HepG2 (cell line): Measurements from ENCODE around the gene HCRT. TPM values are rescaled to one million over a fixed set of nuclear protein-coding genes. Genes with fewer than 3 reads are reported as not detected.

Experiments
- BRCA1 ChIP-seq: sonication (generic); formaldehyde crosslinking; IDR thresholded peaks from 2 replicates; pipeline ENCODE4 v1.4.0; 2020; ENCODE audit warnings: missing genetic modification reagents
- EP300 ChIP-seq, 3 experiments: sonication (generic) in 1 of 3; formaldehyde crosslinking in 1 of 3; IDR thresholded peaks; 2 replicates each; pipeline versions ENCODE4 v1.5.1 to v1.6.1; 2011 to 2020; ENCODE audit warnings: low read depth in 2 of 3, low read length in 2 of 3, borderline replicate concordance in 1 of 3, improper control_type of control experiment in 1 of 3, mild to moderate bottlenecking in 1 of 3, missing genetic modification reagents in 1 of 3, moderate library complexity in 1 of 3
- STAT5B ChIP-seq: sonication (generic); formaldehyde crosslinking; IDR thresholded peaks from 2 replicates; pipeline ENCODE4 v1.4.0; 2020; ENCODE audit warnings: missing genetic modification reagents
- TBX2 ChIP-seq: sonication (generic); formaldehyde crosslinking; IDR thresholded peaks from 2 replicates; pipeline ENCODE4 v1.5.0; 2020; ENCODE audit warnings: missing genetic modification reagents, mild to moderate bottlenecking, borderline replicate concordance
- ZMYM4 ChIP-seq: sonication (generic); formaldehyde crosslinking; IDR thresholded peaks from 2 replicates; pipeline ENCODE4 v1.8.1; 2023; ENCODE audit warnings: mild to moderate bottlenecking, missing genetic modification reagents
- polyA plus RNA-seq, 8 experiments: library from polyadenylated mRNA; depleted of rRNA in 3 of 8; stranded (reverse) in 7 of 8; unstranded in 1 of 8; fragments of >200 nt; fragmentation: Illumina TruSeq in 4 of 8; extraction: Trizol in 4 of 8; gene quantifications; 2 replicates each; pipeline versions ENCODE4 v1.2.1 to v1.2.3, GENCODE V29; 2011 to 2016; ENCODE audit warnings: low read depth in 4 of 8, missing spikeins in 1 of 8, mixed read lengths in 1 of 8; ENCODE audit not compliant: insufficient read depth in 1 of 8
- total RNA-seq, 5 experiments: library from RNA; depleted of rRNA; stranded (reverse); fragments of >200 nt; fragmentation: Illumina TruSeq; extraction: Trizol; gene quantifications; 2 replicates each; pipeline ENCODE4 v1.2.3, GENCODE V29; 2016; ENCODE audit warnings: low read depth in 1 of 5
- TF ChIP-seq, protein P1 (sequence below): sonication (generic); formaldehyde crosslinking; IDR thresholded peaks from 2 replicates; pipeline ENCODE4 v1.5.0; 2020; ENCODE audit warnings: mild to moderate bottlenecking, missing genetic modification reagents, borderline replicate concordance
- TF ChIP-seq, protein P2 (sequence below): sonication (generic); formaldehyde crosslinking; conservative IDR thresholded peaks from 2 replicates; pipeline ENCODE4 v1.8.1; 2023; ENCODE audit warnings: missing genetic modification reagents
- TF ChIP-seq, protein P3 (sequence below): sonication (generic); formaldehyde crosslinking; conservative IDR thresholded peaks from 2 replicates; pipeline ENCODE4 v1.4.0; 2020; ENCODE audit warnings: missing genetic modification reagents
- TF ChIP-seq, protein P4 (sequence below): sonication (generic); formaldehyde crosslinking; IDR thresholded peaks from 2 replicates; pipeline ENCODE4 v1.5.1; 2020; ENCODE audit warnings: missing genetic modification reagents, mild to moderate bottlenecking, borderline replicate concordance
- TF ChIP-seq, protein P5 (sequence below): sonication (generic); formaldehyde crosslinking; IDR thresholded peaks from 2 replicates; pipeline ENCODE4 v1.8.1; 2023; ENCODE audit warnings: mild to moderate bottlenecking, missing genetic modification reagents

HCRT gene
- total and polyA plus RNA-seq, 2 of the 13 experiments (the other 11 are each of a cell fraction or from before 2014, with no cell fraction given), result not detected

DNA sequence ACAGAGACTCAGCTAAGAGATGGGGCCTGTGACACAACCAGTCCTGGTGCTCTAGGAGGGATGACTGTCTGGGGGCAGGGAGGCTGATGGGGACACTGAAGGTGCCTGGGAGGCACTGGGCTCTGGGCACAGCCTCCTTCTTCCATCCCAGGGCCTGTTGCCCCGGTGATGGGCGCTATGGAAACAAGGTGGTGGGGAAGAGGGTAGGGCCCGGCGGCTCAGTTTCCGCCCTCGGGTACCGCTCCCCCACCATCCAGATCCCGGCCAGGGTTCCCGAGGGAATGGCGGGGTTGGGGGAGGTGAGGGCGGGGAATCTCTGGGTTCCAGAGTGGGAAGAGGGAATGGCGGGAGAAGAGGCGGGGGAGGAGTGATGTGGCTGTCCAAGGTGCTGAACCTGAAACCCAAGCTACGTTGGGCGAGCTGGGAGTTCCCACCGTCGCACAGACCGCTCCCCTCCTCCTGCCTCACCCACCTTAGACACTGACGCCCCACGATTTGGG, 5.3 kb downstream of the HCRT start (continued):
- TF ChIP-seq, protein P1, sequence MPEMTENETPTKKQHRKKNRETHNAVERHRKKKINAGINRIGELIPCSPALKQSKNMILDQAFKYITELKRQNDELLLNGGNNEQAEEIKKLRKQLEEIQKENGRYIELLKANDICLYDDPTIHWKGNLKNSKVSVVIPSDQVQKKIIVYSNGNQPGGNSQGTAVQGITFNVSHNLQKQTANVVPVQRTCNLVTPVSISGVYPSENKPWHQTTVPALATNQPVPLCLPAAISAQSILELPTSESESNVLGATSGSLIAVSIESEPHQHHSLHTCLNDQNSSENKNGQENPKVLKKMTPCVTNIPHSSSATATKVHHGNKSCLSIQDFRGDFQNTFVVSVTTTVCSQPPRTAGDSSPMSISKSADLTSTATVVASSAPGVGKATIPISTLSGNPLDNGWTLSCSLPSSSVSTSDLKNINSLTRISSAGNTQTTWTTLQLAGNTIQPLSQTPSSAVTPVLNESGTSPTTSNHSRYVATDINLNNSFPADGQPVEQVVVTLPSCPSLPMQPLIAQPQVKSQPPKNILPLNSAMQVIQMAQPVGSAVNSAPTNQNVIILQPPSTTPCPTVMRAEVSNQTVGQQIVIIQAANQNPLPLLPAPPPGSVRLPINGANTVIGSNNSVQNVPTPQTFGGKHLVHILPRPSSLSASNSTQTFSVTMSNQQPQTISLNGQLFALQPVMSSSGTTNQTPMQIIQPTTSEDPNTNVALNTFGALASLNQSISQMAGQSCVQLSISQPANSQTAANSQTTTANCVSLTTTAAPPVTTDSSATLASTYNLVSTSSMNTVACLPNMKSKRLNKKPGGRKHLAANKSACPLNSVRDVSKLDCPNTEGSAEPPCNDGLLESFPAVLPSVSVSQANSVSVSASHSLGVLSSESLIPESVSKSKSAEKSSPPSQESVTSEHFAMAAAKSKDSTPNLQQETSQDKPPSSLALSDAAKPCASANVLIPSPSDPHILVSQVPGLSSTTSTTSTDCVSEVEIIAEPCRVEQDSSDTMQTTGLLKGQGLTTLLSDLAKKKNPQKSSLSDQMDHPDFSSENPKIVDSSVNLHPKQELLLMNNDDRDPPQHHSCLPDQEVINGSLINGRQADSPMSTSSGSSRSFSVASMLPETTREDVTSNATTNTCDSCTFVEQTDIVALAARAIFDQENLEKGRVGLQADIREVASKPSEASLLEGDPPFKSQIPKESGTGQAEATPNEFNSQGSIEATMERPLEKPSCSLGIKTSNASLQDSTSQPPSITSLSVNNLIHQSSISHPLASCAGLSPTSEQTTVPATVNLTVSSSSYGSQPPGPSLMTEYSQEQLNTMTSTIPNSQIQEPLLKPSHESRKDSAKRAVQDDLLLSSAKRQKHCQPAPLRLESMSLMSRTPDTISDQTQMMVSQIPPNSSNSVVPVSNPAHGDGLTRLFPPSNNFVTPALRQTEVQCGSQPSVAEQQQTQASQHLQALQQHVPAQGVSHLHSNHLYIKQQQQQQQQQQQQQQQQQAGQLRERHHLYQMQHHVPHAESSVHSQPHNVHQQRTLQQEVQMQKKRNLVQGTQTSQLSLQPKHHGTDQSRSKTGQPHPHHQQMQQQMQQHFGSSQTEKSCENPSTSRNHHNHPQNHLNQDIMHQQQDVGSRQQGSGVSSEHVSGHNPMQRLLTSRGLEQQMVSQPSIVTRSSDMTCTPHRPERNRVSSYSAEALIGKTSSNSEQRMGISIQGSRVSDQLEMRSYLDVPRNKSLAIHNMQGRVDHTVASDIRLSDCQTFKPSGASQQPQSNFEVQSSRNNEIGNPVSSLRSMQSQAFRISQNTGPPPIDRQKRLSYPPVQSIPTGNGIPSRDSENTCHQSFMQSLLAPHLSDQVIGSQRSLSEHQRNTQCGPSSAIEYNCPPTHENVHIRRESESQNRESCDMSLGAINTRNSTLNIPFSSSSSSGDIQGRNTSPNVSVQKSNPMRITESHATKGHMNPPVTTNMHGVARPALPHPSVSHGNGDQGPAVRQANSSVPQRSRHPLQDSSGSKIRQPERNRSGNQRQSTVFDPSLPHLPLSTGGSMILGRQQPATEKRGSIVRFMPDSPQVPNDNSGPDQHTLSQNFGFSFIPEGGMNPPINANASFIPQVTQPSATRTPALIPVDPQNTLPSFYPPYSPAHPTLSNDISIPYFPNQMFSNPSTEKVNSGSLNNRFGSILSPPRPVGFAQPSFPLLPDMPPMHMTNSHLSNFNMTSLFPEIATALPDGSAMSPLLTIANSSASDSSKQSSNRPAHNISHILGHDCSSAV, result no peak
- TF ChIP-seq, protein P2, sequence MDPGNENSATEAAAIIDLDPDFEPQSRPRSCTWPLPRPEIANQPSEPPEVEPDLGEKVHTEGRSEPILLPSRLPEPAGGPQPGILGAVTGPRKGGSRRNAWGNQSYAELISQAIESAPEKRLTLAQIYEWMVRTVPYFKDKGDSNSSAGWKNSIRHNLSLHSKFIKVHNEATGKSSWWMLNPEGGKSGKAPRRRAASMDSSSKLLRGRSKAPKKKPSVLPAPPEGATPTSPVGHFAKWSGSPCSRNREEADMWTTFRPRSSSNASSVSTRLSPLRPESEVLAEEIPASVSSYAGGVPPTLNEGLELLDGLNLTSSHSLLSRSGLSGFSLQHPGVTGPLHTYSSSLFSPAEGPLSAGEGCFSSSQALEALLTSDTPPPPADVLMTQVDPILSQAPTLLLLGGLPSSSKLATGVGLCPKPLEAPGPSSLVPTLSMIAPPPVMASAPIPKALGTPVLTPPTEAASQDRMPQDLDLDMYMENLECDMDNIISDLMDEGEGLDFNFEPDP (CRISPR knock-in tag), result 0 out of 2 replicates have a peak, but pooled peaks have one; percentile 85
- TF ChIP-seq EP300 (IDR thresholded peaks at IDR 0.05; ENCODE audit: low read depth in 2 of 2, low read length in 2 of 2) (peak in 1 of 2 experiments; percentile 10; a peak in 1 of 4 replicates), EP300 (CRISPR knock-in tag; IDR thresholded peaks at IDR 0.05; ENCODE audit: borderline replicate concordance) (no peak), BRCA1 (CRISPR knock-in tag) (peak; percentile 97), STAT5B (peak; percentile 92), TBX2 (peak; percentile 78; the same call in 1 of the 2 replicates), ZMYM4 (CRISPR knock-in tag) (peak; percentile 51)
- TF ChIP-seq, protein P3, sequence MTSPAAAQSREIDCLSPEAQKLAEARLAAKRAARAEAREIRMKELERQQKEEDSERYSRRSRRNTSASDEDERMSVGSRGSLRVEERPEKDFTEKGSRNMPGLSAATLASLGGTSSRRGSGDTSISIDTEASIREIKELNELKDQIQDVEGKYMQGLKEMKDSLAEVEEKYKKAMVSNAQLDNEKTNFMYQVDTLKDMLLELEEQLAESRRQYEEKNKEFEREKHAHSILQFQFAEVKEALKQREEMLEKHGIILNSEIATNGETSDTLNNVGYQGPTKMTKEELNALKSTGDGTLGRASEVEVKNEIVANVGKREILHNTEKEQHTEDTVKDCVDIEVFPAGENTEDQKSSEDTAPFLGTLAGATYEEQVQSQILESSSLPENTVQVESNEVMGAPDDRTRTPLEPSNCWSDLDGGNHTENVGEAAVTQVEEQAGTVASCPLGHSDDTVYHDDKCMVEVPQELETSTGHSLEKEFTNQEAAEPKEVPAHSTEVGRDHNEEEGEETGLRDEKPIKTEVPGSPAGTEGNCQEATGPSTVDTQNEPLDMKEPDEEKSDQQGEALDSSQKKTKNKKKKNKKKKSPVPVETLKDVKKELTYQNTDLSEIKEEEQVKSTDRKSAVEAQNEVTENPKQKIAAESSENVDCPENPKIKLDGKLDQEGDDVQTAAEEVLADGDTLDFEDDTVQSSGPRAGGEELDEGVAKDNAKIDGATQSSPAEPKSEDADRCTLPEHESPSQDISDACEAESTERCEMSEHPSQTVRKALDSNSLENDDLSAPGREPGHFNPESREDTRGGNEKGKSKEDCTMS (CRISPR knock-in tag), result peak; percentile 96
- TF ChIP-seq, protein P4, sequence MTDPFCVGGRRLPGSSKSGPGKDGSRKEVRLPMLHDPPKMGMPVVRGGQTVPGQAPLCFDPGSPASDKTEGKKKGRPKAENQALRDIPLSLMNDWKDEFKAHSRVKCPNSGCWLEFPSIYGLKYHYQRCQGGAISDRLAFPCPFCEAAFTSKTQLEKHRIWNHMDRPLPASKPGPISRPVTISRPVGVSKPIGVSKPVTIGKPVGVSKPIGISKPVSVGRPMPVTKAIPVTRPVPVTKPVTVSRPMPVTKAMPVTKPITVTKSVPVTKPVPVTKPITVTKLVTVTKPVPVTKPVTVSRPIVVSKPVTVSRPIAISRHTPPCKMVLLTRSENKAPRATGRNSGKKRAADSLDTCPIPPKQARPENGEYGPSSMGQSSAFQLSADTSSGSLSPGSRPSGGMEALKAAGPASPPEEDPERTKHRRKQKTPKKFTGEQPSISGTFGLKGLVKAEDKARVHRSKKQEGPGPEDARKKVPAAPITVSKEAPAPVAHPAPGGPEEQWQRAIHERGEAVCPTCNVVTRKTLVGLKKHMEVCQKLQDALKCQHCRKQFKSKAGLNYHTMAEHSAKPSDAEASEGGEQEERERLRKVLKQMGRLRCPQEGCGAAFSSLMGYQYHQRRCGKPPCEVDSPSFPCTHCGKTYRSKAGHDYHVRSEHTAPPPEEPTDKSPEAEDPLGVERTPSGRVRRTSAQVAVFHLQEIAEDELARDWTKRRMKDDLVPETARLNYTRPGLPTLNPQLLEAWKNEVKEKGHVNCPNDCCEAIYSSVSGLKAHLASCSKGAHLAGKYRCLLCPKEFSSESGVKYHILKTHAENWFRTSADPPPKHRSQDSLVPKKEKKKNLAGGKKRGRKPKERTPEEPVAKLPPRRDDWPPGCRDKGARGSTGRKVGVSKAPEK (CRISPR knock-in tag), result no peak
- TF ChIP-seq, protein P5, sequence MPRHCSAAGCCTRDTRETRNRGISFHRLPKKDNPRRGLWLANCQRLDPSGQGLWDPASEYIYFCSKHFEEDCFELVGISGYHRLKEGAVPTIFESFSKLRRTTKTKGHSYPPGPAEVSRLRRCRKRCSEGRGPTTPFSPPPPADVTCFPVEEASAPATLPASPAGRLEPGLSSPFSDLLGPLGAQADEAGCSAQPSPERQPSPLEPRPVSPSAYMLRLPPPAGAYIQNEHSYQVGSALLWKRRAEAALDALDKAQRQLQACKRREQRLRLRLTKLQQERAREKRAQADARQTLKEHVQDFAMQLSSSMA (CRISPR knock-in tag), result no peak
